ENCODE results near the gene WTIP.
"Not testable (repeated sequence)": the region's sequence is repeated elsewhere in the genome, so short reads cannot be mapped to it uniquely, and the experiment has no call there.

The WTIP gene

DNA sequence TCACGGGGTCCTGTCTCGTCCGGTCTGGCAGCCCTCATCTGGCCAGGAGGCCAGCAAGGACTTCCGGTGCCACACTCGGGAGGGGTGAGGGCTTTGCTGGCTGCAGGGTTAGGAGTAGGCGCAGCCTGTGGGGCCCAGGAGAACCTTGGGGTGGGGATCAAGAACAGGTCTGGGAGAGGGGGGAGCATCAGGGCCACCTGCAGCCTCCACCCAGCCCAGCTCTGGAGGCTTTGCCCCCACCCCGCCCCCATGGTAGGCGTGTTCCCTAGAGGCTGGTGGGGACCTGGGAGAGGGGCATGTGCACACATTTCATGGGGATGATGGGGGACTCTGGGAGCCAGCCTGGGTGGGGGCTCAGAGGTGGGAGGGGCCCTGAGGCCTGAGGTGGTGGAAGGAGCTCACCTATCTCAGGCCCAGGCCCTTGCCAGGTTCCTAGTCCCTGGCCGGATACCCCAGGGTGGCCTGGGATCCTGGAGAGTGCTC lies 23.3 kb downstream of the WTIP start:
- H3K4me3 ChIP-seq (ENCODE audit: low read length) = no peak overlapping the region
- TF ChIP-seq ZNF274 (IDR thresholded peaks at IDR 0.05; ENCODE audit: low read depth, low read length) = no peak

DNA sequence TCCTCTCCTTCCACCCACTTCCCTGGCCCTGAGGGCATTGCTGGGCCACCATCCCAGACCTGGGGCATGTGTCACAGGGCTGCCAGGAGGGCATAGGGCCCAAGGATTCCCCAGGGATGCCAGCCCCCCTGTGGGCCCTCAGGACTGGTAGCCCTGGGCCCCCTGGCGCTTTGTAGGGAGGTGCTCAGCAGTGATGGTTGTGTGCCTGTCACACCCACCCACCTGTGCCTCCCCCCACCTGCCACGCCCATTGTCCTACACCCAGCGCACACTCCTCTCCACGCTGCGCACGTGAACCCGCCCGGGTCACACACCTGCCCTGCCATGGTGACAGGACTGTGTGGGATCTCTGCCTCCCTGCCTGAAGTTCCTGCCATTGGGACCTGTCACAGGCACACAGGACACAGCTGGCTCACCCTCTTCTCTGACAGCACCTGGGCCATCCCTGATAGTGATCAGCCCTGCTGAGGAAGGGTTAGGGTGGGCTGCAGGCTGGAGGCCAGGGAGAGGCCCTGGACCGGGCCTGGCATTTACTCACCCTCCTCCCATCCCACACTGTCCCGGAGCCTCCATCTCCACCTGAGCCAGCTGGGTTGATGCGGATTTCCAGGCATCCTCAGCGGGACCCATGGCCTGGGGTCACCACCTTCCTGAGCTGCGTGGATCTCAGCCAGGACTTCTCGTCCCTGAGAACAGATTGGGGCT lies 23.9 kb downstream of the WTIP start:
- no peak overlapping the region for H3K4me3 ChIP-seq (ENCODE audit: low read length)
- no peak for TF ChIP-seq ZNF274 (IDR thresholded peaks at IDR 0.05; ENCODE audit: low read depth, low read length)

DNA sequence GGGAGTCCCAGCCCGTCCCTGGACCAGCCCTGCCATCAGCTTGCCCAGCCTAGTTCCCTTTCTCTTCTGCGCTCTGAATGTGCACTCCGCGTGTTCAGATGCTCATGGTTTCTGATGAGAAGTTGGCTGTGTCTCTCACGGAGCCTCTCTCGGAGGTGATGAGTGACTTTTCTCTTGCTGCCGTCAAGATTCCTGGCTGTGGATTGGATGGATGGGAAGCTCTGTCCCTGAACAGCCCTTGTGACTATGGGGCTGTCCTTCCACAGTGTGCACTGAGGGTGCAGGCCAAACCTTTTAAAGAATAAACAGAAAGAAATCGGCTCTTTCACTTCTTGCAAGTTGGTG lies 24.4 kb downstream of the WTIP start:
- no peak overlapping the region for H3K4me3 ChIP-seq (ENCODE audit: low read length)
- no peak for TF ChIP-seq ZNF274 (IDR thresholded peaks at IDR 0.05; ENCODE audit: low read depth, low read length)

DNA sequence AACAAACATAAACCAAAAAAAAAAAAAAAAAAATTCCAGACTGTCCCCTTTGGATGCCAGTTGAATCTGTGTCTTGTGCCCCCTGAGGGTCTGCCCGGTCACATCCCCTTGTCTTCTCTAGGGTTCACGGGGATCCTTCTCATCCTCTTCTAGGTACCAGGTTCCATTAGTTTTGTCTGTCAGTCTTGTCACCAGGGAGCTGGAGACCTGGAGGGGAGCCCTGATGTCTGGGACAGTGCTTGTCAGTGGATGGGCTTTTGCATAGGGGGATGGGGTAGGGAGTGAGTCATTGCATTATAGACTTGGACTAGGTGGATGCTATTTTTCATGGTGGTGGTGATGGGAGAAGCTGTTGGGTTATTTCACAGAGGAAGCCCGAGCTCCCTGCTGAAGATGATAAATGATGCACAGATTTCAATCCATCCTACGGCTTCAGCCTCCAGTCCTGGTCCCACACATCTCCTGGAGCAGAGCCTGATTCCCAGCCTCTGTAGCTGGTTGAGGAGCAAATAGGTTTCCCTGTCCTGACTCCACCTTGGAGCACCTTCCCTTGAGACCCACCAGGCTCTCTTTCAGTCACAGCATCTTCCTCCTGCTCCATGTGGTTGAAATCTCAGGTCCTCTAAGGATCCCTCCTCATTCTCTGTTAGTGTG lies 26.0 kb downstream of the WTIP start:
- TF ChIP-seq ZNF274 (IDR thresholded peaks at IDR 0.05; ENCODE audit: low read depth, low read length) = no peak
- H3K4me3 ChIP-seq (ENCODE audit: low read length) = no peak overlapping the region

DNA sequence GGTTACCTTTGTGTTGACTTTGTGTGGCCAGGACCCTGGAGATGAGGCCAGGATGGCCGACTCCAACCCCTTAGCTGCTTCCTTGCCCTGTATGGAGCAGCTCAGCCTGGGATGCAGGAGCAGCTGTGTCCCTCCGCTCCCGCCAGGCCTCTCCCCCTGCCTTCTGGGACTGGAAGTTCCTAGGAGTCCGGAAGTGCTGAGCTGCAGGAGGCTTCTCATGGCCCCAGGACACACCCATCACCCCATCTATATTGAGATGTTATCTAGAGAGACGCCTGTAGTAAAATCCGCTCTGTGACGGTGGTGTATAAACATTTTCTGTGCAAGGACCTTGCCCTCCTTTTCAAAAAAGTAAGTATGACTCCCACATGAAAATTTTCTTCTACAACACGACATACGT lies 27.0 kb downstream of the WTIP start:
- H3K4me3 ChIP-seq (ENCODE audit: low read length) = no peak overlapping the region
- TF ChIP-seq ZNF274 (IDR thresholded peaks at IDR 0.05; ENCODE audit: low read depth, low read length) = no peak

DNA sequence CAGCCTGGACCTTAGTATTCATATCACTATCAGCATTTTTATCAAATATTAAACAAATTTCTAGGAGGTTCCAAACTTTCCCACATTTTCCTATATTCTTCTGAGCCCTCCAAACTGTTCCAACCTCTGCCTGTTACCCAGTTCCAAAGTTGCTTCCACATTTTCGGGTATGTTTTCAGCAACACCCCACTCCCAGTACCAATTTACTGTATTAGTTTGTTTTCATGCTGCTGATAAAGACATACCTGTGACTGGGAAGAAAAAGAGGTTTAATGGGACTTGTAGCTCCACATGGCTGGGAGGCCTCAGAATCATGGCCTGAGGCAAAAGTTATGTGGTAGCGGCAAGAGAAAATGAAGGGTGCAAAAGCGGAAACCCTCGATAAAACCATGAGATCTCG lies 29.3 kb downstream of the WTIP start:
- not testable (repeated sequence) for H3K4me3 ChIP-seq (ENCODE audit: low read length)

DNA sequence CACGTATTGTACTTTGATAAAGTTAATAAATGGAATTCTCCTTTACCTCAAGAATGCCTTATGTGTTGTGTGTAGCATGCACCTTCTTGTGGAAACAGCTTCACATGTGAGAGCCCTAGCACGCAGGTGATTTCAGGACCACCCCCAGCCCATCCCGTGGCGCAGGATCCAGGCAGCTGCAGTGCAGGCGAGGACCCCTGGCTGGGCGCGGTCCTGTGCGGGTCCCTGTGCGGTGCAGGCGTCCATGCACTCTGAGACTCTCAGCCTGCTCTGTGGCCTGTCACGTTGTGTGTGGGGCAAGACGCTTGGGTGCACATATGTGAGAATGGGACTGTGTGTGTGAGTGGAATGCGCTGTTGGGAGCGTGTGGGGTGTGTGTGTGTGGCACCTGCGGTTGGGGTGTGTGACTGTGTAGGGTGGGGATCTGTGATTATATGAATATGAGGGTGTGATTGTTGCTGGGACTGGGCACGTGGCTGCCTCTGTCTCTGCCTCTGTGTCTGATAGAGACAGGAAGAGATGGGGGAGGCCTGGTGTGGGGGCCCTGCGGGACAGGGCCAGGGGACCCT lies 30.8 kb downstream of the WTIP start:
- TF ChIP-seq ZNF274 (IDR thresholded peaks at IDR 0.05; ENCODE audit: low read depth, low read length) = no peak
- no peak overlapping the region for H3K4me3 ChIP-seq (ENCODE audit: low read length)

DNA sequence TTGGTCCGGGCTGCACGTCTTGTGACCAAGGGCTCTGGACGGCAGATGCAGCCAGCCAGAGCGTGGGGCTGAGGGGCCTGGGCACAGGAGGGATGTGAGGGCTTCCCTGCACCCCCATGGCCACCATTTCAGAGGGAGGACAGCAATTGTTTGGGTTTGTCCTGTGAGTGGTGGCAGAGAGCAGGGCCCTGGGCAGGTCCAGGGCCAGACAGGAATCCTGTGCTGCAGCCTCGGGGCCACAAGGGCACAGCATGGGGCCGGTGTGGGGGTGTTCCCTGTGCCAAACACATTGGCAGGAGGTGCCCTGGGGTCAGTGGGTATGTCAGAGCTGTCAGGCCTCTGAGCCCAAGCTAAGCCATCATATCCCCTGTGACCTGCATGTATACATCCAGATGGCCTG lies 32.2 kb downstream of the WTIP start:
- no peak for TF ChIP-seq ZNF274 (IDR thresholded peaks at IDR 0.05; ENCODE audit: low read depth, low read length)
- H3K4me3 ChIP-seq (ENCODE audit: low read length) = no peak overlapping the region

DNA sequence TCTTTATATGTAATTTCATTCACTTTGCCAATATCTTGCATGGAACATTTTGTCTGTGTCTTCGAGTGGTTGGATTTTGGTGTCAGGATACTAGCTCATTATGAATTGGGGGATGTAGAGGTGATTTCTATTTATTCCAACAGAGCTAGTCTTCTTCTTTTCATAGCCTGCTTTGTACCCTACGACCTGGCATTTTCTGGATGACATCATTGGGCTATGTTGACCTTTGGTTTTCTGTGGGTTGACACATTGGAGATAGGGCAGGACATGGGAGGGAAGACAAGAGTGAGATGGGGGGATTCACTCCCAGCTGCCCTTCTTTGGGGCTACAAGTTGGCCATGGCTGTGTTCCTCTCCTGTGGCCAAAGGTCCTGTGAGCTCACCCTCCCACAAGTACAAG lies 38.0 kb downstream of the WTIP start:
- TF ChIP-seq ZNF274 (IDR thresholded peaks at IDR 0.05; ENCODE audit: low read depth, low read length) = no peak
- H3K4me3 ChIP-seq (ENCODE audit: low read length) = no peak overlapping the region

DNA sequence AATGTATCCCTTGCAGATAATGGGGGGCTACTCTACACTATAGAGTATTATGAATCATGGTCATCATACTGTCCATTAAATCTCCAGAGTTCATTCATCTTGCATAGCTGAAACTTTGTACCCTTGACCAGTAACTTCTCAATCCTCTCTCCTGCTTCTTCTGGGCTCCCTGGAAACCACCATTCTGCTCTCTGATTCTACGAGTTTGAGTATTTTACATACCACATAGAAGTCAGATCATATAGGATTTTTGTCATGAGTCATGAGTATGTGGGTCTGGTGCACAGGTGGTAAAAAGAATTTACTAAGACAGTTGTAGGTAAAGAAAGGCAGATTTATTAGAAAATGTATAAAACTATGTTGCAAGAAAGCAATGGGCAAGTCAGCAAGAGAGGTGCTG lies 41.9 kb downstream of the WTIP start:
- no peak for TF ChIP-seq ZNF274 (IDR thresholded peaks at IDR 0.05; ENCODE audit: low read depth, low read length)
- H3K4me3 ChIP-seq (ENCODE audit: low read length) = no peak overlapping the region

DNA sequence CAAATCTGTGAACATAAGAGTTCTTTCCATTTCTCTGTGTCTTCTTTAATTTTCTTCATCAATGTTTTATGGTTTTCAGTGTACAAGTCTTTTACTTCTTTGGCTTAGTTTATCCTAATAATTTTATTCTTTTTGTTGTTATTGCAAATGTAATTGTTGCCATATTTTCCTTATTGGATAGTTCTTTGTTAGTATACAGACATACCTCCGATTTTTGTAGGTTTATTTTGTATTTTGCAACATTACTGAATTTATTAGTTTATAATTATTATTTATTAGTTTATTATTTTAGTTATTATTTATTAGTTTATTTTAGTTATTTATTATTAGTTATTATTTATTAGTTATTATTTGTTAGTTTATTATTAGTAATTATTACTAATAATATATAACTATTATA lies 43.4 kb downstream of the WTIP start:
- no peak for TF ChIP-seq ZNF274 (IDR thresholded peaks at IDR 0.05; ENCODE audit: low read depth, low read length)
- H3K4me3 ChIP-seq (ENCODE audit: low read length) = no peak overlapping the region

DNA sequence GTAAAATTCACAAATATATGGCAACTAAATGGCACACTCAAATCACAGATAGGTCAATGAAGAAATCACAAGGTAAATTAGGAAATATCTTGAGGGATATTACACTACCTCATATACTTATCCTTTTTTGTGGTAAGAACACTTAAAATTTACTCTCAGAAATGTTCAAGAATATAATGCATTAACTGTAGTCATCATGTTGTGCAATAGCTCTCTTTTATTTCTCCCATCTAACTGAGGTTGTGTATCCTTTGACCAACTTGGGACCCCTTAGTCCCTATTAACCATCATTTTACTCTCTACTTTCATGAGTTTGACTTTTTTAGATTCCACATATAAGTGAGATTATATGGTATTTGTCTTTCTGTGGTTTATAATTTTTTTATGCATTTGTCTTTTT lies 52.6 kb downstream of the WTIP start:
- TF ChIP-seq ZNF274 (IDR thresholded peaks at IDR 0.05; ENCODE audit: low read depth, low read length) = no peak
- H3K4me3 ChIP-seq (ENCODE audit: low read length) = no peak overlapping the region

DNA sequence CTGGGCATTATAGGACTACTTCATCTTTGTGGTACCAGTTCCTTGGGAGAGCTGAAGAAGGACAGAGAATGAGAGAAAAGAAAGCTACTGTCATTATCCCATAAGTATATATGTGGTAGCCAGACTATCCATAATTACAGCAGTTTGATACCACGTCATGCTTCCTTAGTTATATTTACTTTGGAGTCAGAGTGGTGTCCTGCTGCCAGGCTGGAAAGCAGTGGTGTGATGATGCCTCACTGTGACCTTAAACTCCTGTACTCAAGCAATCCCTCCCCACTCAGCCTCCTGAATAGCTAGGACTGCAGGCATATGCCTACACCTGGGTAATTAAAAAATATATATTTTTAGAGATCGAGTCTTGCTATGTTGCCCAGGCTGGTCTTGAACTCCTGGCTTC lies 57.8 kb downstream of the WTIP start:
- no peak for TF ChIP-seq ZNF274 (IDR thresholded peaks at IDR 0.05; ENCODE audit: low read depth, low read length)
- no peak overlapping the region for H3K4me3 ChIP-seq (ENCODE audit: low read length)

DNA sequence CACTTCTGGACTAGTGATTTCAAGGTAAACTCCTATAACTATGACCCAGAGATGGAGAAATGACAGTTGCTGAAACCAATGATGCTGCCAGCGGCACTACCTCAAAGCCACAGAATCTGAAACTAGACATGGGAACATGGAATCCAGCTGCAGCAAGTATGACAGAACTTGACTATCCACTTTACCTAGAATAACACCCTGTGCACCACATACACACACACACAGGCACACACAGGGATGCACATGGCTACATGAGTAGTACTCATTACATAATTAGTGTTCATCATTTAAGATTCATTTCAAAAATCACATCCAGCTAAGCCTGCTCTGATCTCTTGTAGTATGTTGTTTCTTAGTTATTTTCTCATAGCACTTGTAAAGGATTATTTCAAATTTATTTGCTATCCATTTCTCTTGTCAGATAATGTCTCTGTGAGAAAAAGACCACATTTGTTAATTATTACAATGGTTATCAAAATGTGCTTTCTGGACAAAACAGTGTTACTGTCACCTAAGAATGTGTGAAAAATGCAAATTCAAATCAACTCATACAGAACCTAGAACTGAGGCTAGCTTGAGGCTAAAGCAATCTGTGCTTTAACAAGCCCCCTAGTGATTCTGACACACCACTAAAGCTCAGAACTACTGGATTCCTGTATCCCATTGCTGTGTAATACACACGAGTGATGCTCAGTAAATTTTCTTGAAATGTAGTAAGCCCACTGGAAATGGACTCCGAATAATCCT lies 59.4 kb downstream of the WTIP start:
- TF ChIP-seq ZNF274 (IDR thresholded peaks at IDR 0.05; ENCODE audit: low read depth, low read length) = no peak
- H3K4me3 ChIP-seq (ENCODE audit: low read length) = no peak overlapping the region

DNA sequence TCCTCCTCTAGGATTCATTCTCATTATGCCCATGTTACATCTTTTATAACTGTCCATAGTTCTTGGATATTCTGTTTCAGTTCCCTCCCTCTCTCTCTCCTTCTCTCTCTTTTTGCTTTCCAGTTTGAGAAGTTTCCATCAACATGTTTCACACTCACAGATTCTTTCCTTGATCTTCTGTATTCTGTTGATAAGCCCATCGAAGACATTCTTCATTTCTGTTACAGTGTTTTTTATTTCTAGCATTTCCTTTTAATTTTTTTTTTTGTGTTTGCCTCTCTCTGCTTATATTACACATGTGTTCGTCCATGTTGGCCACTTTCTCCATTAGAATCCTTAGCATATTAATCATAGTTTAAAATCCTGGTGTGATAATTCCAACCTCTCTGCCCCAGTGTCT lies 68.3 kb downstream of the WTIP start:
- no peak for TF ChIP-seq ZNF274 (IDR thresholded peaks at IDR 0.05; ENCODE audit: low read depth, low read length)
- H3K4me3 ChIP-seq (ENCODE audit: low read length) = no peak overlapping the region

Data from GM08714 (cell line).